Mucosa of descending colon (tissue), 3 donors: ENCODE data around the gene ST8SIA2. TPM values are rescaled to one million over a fixed set of nuclear protein-coding genes. Genes with fewer than 3 reads are reported as not detected.

Experiments
- ATAC-seq: fragments of 200-7000 bp; cut with Tn5 transposase; one replicate; pipeline ENCODE4 v1.9.1; 2020; ENCODE audit warnings: mild to moderate bottlenecking, moderate library complexity
- DNase-seq, 3 donors: peaks; one replicate each; pipeline ENCODE4 v3.0.0-alpha.2; 2020
- H3K36me3 ChIP-seq: fragments of 200-600 bp; one replicate; pipeline ENCODE4 v1.8.0; 2021; ENCODE audit warnings: low read depth, mild to moderate bottlenecking
- H3K4me1 ChIP-seq: fragments of 200-600 bp; one replicate; pipeline ENCODE4 v1.8.0; 2021; ENCODE audit warnings: low read depth, mild to moderate bottlenecking
- H3K4me3 ChIP-seq: fragments of 200-600 bp; one replicate; pipeline ENCODE4 v1.8.0; 2021; ENCODE audit warnings: mild to moderate bottlenecking
- H3K9me3 ChIP-seq: fragments of 200-600 bp; one replicate; pipeline ENCODE4 v1.8.0; 2021; ENCODE audit warnings: mild to moderate bottlenecking
- CTCF ChIP-seq: fragments of 200-600 bp; IDR thresholded peaks from one replicate; pipeline ENCODE4 v1.8.0; 2022; ENCODE audit warnings: antibody characterized with exemption, mild to moderate bottlenecking
- intact Hi-C, 2 donors: fragments of 100-400 bp; cut with DNase I in 1 of 2; cut with micrococcal nuclease in 1 of 2; formaldehyde crosslinking; loops; one replicate each; pipeline versions ENCODE4 v1.11.0 to v1.11.1; 2022; cut with DNase I, micrococcal nuclease
- total RNA-seq, 3 donors: library from RNA; stranded (reverse); fragmentation: NEBNext Ultra II Directional in 2 of 3; extraction: Animal tissue kit (Norgen Biotek cat#: 25700) in 2 of 3; gene quantifications; one replicate each; pipeline versions ENCODE4 v1.2.1 to v1.2.4, GENCODE V29; 2021 to 2023
- donor health status: DM: no; HTN: no; CAD: no; lungs with moderate emphysema.
- donor health status: DM: no; HTN: no; CAD: no.
- donor health status: DM: no; HTN: yes; CAD: no.

Gene ST8SIA2
- total RNA-seq, 3 donors from 2014 or later = 0.29 to 0.44 (median 0.43) TPM

- H3K4me1 ChIP-seq = no peaks in the 10 kb centered on the region
- DNase-seq = no peak
- no peaks in the 10 kb centered on the region for H3K36me3 ChIP-seq
- no peak for TF ChIP-seq CTCF
- ATAC-seq = no peak
- intact Hi-C loops = no loop called here
- no peaks in the 10 kb centered on the region for H3K9me3 ChIP-seq
- H3K4me3 ChIP-seq = no peak overlapping the region
These were observed 14.2 kb downstream of the ST8SIA2 start for GRCh38 chr15:92407916-92408315.

GRCh38 chr15:92409006-92409405 is 15.3 kb downstream of the ST8SIA2 start:
- Histone ChIP-seq H3K36me3 (no peaks in the 10 kb centered on the region), H3K4me1 (no peaks in the 10 kb centered on the region), H3K4me3 (no peak overlapping the region), H3K9me3 (no peaks in the 10 kb centered on the region)
- TF ChIP-seq CTCF = no peak
- intact Hi-C loops = no loop called here
- ATAC-seq (no peak), DNase-seq (no peak)

- Histone ChIP-seq H3K9me3 (no peaks in the 10 kb centered on the region), H3K4me3 (no peak overlapping the region), H3K4me1 (no peaks in the 10 kb centered on the region), H3K36me3 (no peaks in the 10 kb centered on the region)
- intact Hi-C loops = no loop called here
- no peak for TF ChIP-seq CTCF
- ATAC-seq (no peak), DNase-seq (no peak)
These were observed 15.8 kb downstream of the ST8SIA2 start for GRCh38 chr15:92409521-92409920.

- Histone ChIP-seq H3K9me3 (no peaks in the 10 kb centered on the region), H3K4me3 (no peak overlapping the region), H3K4me1 (no peaks in the 10 kb centered on the region), H3K36me3 (no peaks in the 10 kb centered on the region)
- intact Hi-C loops = no loop called here
- ATAC-seq (no peak), DNase-seq (no peak)
- TF ChIP-seq CTCF = no peak
These were observed 16.9 kb downstream of the ST8SIA2 start for GRCh38 chr15:92410537-92410936.

- H3K4me1 ChIP-seq = no peaks in the 10 kb centered on the region
- H3K9me3 ChIP-seq = no peaks in the 10 kb centered on the region
- no peak overlapping the region for H3K4me3 ChIP-seq
- TF ChIP-seq CTCF = no peak
- intact Hi-C loops = no loop called here
- no peaks in the 10 kb centered on the region for H3K36me3 ChIP-seq
- no peak for DNase-seq
- no peak for ATAC-seq
These were observed 17.6 kb downstream of the ST8SIA2 start for GRCh38 chr15:92411256-92411655.

GRCh38 chr15:92413510-92413909 is 19.8 kb downstream of the ST8SIA2 start:
- ATAC-seq = no peak
- Histone ChIP-seq H3K36me3 (no peaks in the 10 kb centered on the region), H3K9me3 (no peaks in the 10 kb centered on the region), H3K4me1 (no peaks in the 10 kb centered on the region), H3K4me3 (no peak overlapping the region)
- intact Hi-C loops = no loop called here
- no peak for TF ChIP-seq CTCF
- DNase-seq = no peak
